H1 (cell line): Measurements from ENCODE around the gene TWNK. TPM values are rescaled to one million over a fixed set of nuclear protein-coding genes. Genes with fewer than 3 reads are reported as not detected.

ENCODE experiments used
- CTCF ChIA-PET: fragments of 300-600 bp; sonication (Branson Sonifier 250); formaldehyde crosslinking; loops from one replicate; lab custom pipeline; 2021; ENCODE audit not compliant: partially characterized antibody; lab: Charles Lee
- POLR2A ChIA-PET: fragments of 300-600 bp; sonication (Branson Sonifier 250); formaldehyde crosslinking; loops from one replicate; lab custom pipeline; 2021; ENCODE audit warnings: inconsistent platforms; ENCODE audit not compliant: partially characterized antibody; lab: Charles Lee
- DNase-seq, 2 experiments: peaks; one replicate each; pipeline versions ENCODE4 v3.0.0 to v3.0.0-alpha.2; 2010 to 2022; ENCODE audit warnings: low spot score in 2 of 2, low read depth in 1 of 2, mixed read lengths in 1 of 2
- FAIRE-seq: peaks from 2 replicates; lab custom pipeline; 2011; peaks lifted over from hg19 to GRCh38; lab: Jason Lieb, UNC
- H2AFZ ChIP-seq: 2 replicates; pipeline ENCODE4 v1.8.1; 2012; ENCODE audit warnings: low read length, inconsistent platforms
- H2AK5ac ChIP-seq: 2 replicates; pipeline ENCODE4 v1.6.1; 2013; ENCODE audit warnings: low read depth, low read length
- H2BK120ac ChIP-seq: replicated peaks from 2 replicates; pipeline ENCODE3; 2013; ENCODE audit warnings: low read depth, low read length, inconsistent platforms
- H2BK12ac ChIP-seq: 2 replicates; pipeline ENCODE4 v1.6.1; 2013; ENCODE audit warnings: low read depth, low read length
- H2BK15ac ChIP-seq: 2 replicates; pipeline ENCODE4 v1.6.1; 2013; ENCODE audit warnings: low read length
- H2BK20ac ChIP-seq: 2 replicates; pipeline ENCODE4 v1.6.1; 2013; ENCODE audit warnings: low read length
- H2BK5ac ChIP-seq: 2 replicates; pipeline ENCODE4 v1.6.1; 2013; ENCODE audit warnings: low read depth, low read length
- H3K14ac ChIP-seq: 2 replicates; pipeline ENCODE4 v1.6.1; 2013; ENCODE audit warnings: inconsistent platforms; ENCODE audit not compliant: insufficient read length
- H3K18ac ChIP-seq: 2 replicates; pipeline ENCODE4 v1.6.1; 2013; ENCODE audit warnings: low read length; ENCODE audit errors: extremely low read depth
- H3K23ac ChIP-seq: 2 replicates; pipeline ENCODE4 v1.6.1; 2013; ENCODE audit warnings: inconsistent platforms; ENCODE audit not compliant: insufficient read length
- H3K23me2 ChIP-seq: 2 replicates; pipeline ENCODE4 v1.6.1; 2013; ENCODE audit warnings: low read depth, low read length
- H3K27ac ChIP-seq: 2 replicates; pipeline ENCODE4 v1.6.1; 2011; ENCODE audit warnings: low read depth, low read length, inconsistent platforms
- H3K27me3 ChIP-seq, 4 experiments: replicated peaks in 1 of 4; 1 replicate in 1 of 4; 2 replicates in 3 of 4; pipeline versions ENCODE4 v1.6.1 to v1.8.1; 2011 to 2013; ENCODE audit warnings: low read length in 3 of 4, mild to moderate bottlenecking in 3 of 4, inconsistent platforms in 2 of 4, mixed read lengths in 2 of 4, moderate library complexity in 1 of 4; ENCODE audit not compliant: control insufficient read depth in 3 of 4, insufficient read depth in 3 of 4; ENCODE audit errors: extremely low read depth in 1 of 4
- H3K36me3 ChIP-seq, 4 experiments: 2 replicates each; pipeline versions ENCODE4 v1.6.1 to v1.8.1; 2011 to 2013; ENCODE audit warnings: mild to moderate bottlenecking in 4 of 4, low read length in 3 of 4, moderate library complexity in 2 of 4, control low read depth in 1 of 4, inconsistent platforms in 1 of 4; ENCODE audit not compliant: insufficient read depth in 4 of 4, control insufficient read depth in 2 of 4
- H3K4ac ChIP-seq: replicated peaks from 2 replicates; pipeline ENCODE3; 2013; ENCODE audit warnings: low read length, low read depth, mixed read lengths, inconsistent platforms; ENCODE audit not compliant: insufficient read length
- H3K4me1 ChIP-seq, 4 experiments: replicated peaks in 1 of 4; 1 replicate in 1 of 4; 2 replicates in 3 of 4; pipeline versions ENCODE4 v1.6.1 to v1.8.1; 2011 to 2013; ENCODE audit warnings: low read length in 3 of 4, inconsistent platforms in 2 of 4, mixed read lengths in 1 of 4; ENCODE audit not compliant: insufficient read depth in 4 of 4, control insufficient read depth in 3 of 4
- H3K4me2 ChIP-seq, 2 experiments: 2 replicates each; pipeline versions ENCODE4 v1.6.1 to v1.8.1; 2011 to 2013; ENCODE audit warnings: low read depth in 2 of 2, low read length in 2 of 2, control low read depth in 1 of 2, inconsistent platforms in 1 of 2, mild to moderate bottlenecking in 1 of 2; ENCODE audit not compliant: insufficient read depth in 1 of 2
- H3K4me3 ChIP-seq, 4 experiments: fragments of 200-600, 300-600 bp in 1 of 4; sonication (generic), shearing (Covaris generic), sonication (Bioruptor Twin) in 1 of 4; 2 replicates each; pipeline versions ENCODE4 v1.5.1 to v1.8.1; 2011 to 2016; ENCODE audit warnings: low read length in 4 of 4, low read depth in 3 of 4, control low read depth in 2 of 4, inconsistent platforms in 2 of 4, mild to moderate bottlenecking in 2 of 4, mixed read lengths in 1 of 4, moderate library complexity in 1 of 4; ENCODE audit not compliant: insufficient read depth in 2 of 4; ENCODE audit errors: extremely low read depth in 1 of 4
- H3K56ac ChIP-seq: replicated peaks from 2 replicates; pipeline ENCODE3; 2013; ENCODE audit warnings: low read depth, mild to moderate bottlenecking, mixed read lengths, low read length, inconsistent platforms; ENCODE audit not compliant: insufficient read length
- H3K79me1 ChIP-seq: 2 replicates; pipeline ENCODE4 v1.6.1; 2013; ENCODE audit warnings: low read depth, low read length, control low read depth
- H3K79me2 ChIP-seq, 2 experiments: 2 replicates each; pipeline versions ENCODE4 v1.6.1 to v1.8.1; 2012 to 2013; ENCODE audit warnings: low read length in 2 of 2, mild to moderate bottlenecking in 2 of 2, inconsistent platforms in 1 of 2; ENCODE audit not compliant: insufficient read depth in 2 of 2, control insufficient read depth in 1 of 2
- H3K9ac ChIP-seq, 4 experiments: replicated peaks in 1 of 4; 1 replicate in 1 of 4; 2 replicates in 3 of 4; pipeline versions ENCODE4 v1.6.1 to v1.8.1; 2011 to 2013; ENCODE audit warnings: low read depth in 3 of 4, low read length in 3 of 4, control low read depth in 2 of 4, mild to moderate bottlenecking in 2 of 4, moderate library complexity in 2 of 4, inconsistent platforms in 1 of 4; ENCODE audit errors: extremely low read depth in 1 of 4
- H3K9me3 ChIP-seq, 2 experiments: 2 replicates each; pipeline versions ENCODE4 v1.6.1 to v1.8.1; 2012 to 2013; ENCODE audit warnings: mild to moderate bottlenecking in 2 of 2, moderate library complexity in 2 of 2, control low read depth in 1 of 2, inconsistent platforms in 1 of 2, low read depth in 1 of 2, low read length in 1 of 2, mixed read lengths in 1 of 2; ENCODE audit not compliant: insufficient read depth in 2 of 2
- H4K20me1 ChIP-seq, 2 experiments: replicated peaks in 1 of 2; 2 replicates each; pipeline versions ENCODE3 to v1.8.1; 2011 to 2013; ENCODE audit warnings: inconsistent platforms in 2 of 2, low read length in 2 of 2, mild to moderate bottlenecking in 1 of 2; ENCODE audit not compliant: insufficient read depth in 2 of 2, control insufficient read depth in 1 of 2
- H4K5ac ChIP-seq: 2 replicates; pipeline ENCODE4 v1.6.1; 2013; ENCODE audit warnings: low read length, low read depth, mixed read lengths, inconsistent platforms; ENCODE audit not compliant: insufficient read length
- H4K8ac ChIP-seq: 2 replicates; pipeline ENCODE4 v1.8.0; 2013; ENCODE audit warnings: mild to moderate bottlenecking, moderate library complexity, low read length, inconsistent platforms; ENCODE audit not compliant: insufficient read depth; ENCODE audit errors: extremely low read depth
- H4K91ac ChIP-seq: replicated peaks from 2 replicates; pipeline ENCODE3; 2013; ENCODE audit warnings: low read length, mixed read lengths, inconsistent platforms; ENCODE audit not compliant: insufficient read length
- JUN ChIP-seq: IDR thresholded peaks from 2 replicates; pipeline ENCODE4 v1.6.1; 2011; ENCODE audit warnings: low read depth, mild to moderate bottlenecking, improper control_type of control experiment, low read length
- KDM4A ChIP-seq: IDR thresholded peaks from one replicate; pipeline ENCODE4 v1.7.1; 2012; ENCODE audit warnings: low read depth, mild to moderate bottlenecking, moderate library complexity, low read length, inconsistent platforms; ENCODE audit not compliant: severe bottlenecking
- NRF1 ChIP-seq: IDR thresholded peaks from 2 replicates; pipeline ENCODE4 v1.6.1; 2011; ENCODE audit warnings: mild to moderate bottlenecking, low read depth, low read length, improper control_type of control experiment
- POLR2A ChIP-seq, 2 experiments: IDR thresholded peaks; 1 replicate in 1 of 2; 2 replicates in 1 of 2; pipeline ENCODE4 v1.6.1; 2011; ENCODE audit warnings: low read depth in 2 of 2, low read length in 2 of 2, mild to moderate bottlenecking in 2 of 2; ENCODE audit errors: control extremely low read depth in 1 of 2
- RNF2 ChIP-seq: fragments of 200-900, 300-1000 bp; sonication (generic); IDR thresholded peaks from 2 replicates; pipeline ENCODE4 v1.7.1; 2016; ENCODE audit warnings: borderline replicate concordance, low read depth, mild to moderate bottlenecking, antibody characterized with exemption, low read length; ENCODE audit not compliant: poor library complexity, severe bottlenecking; ENCODE audit errors: missing control alignments
- SIN3A ChIP-seq, 2 experiments: IDR thresholded peaks in 1 of 2; conservative IDR thresholded peaks in 1 of 2; 2 replicates each; pipeline ENCODE4 v1.6.1; 2011 to 2012; ENCODE audit warnings: low read length in 2 of 2, improper control_type of control experiment in 1 of 2, low read depth in 1 of 2, mild to moderate bottlenecking in 1 of 2
- WGBS, 2 experiments: shearing (Covaris generic) in 1 of 2; methylation state at CpG; one replicate each; pipeline versions ENCODE4 v1.1.6 to v1.1.7; 2013 to 2015; ENCODE audit warnings: low lambda C conversion rate in 2 of 2, mixed read lengths in 2 of 2, inconsistent platforms in 1 of 2, low coverage in 1 of 2, missing lambda C conversion rate in 1 of 2; ENCODE audit not compliant: insufficient replicate concordance in 2 of 2, insufficient coverage in 1 of 2, insufficient read length in 1 of 2; ENCODE audit errors: extremely low coverage in 1 of 2, missing lambda C conversion rate in 1 of 2; 5-methylcytosine and 5-hydroxymethylcytosine counted together
- polyA plus RNA-seq, 7 experiments: library from polyadenylated mRNA; depleted of rRNA in 3 of 7; stranded (reverse) in 5 of 7; unstranded in 2 of 7; fragments of >200 nt in 5 of 7; fragments of 200-250 nt in 2 of 7; gene quantifications; 1 replicate in 5 of 7; 2 replicates in 1 of 7; 4 replicates in 1 of 7; pipeline versions ENCODE4 v1.2.1 to v1.2.3, GENCODE V29; 2011 to 2013; ENCODE audit warnings: missing spikeins in 2 of 7, mixed read lengths in 2 of 7
- total RNA-seq: library from RNA; stranded (reverse); fragmentation: NEBNext Ultra II Directional; extraction: Animal tissue kit (Norgen Biotek cat#: 25700); gene quantifications from 2 replicates; pipeline ENCODE4 v1.2.1, GENCODE V29; 2021

TWNK gene
- total and polyA plus RNA-seq, 2 of the 8 experiments (the other 6 are each of a cell fraction or from before 2014, with no cell fraction given) = 15.4 to 32.5 TPM

- TF ChIP-seq SIN3A (conservative IDR thresholded peaks at IDR 0.05 in 1 of 2, IDR thresholded peaks at IDR 0.05 in 1 of 2; ENCODE audit: low read depth in 1 of 2, low read length in 2 of 2) (no peak), POLR2A (IDR thresholded peaks at IDR 0.05; ENCODE audit: control extremely low read depth in 1 of 2, low read depth in 2 of 2, low read length in 2 of 2) (no peak), JUN (no peak), NRF1 (no peak), KDM4A (peak; percentile 41), RNF2 (no peak)
Measured at GRCh38 chr10:100999742-101000126, 12.4 kb downstream of the TWNK start, which contains the start of gene LZTS2. Gene LZTS2 (plus strand): TSS chr10:100999808. CDS start chr10:101002539, 2,731 bp downstream.

More at GRCh38 chr10:100999742-101000126, 12.4 kb downstream of the TWNK start, which contains the start of gene LZTS2:
- H3K27me3 ChIP-seq = no peaks in the 10 kb centered on the region
- H3K23me2 ChIP-seq = peaks cover 17% of the 10 kb centered on the region
- H3K4me2 ChIP-seq = peak within 1 kb of the TSS; percentile 93 to 99
- CTCF ChIA-PET = interaction anchor here (1.0 to 26.8 kb wide), 5 partner anchors 8 to 56 kb away, joined by 5 to 464 read pairs (median 6); partner anchors contain the start of genes PDZD7 and SFXN3
- H4K8ac ChIP-seq = peak within 1 kb of the TSS; percentile 97
- peak within 1 kb of the TSS; percentile 76 for H2AK5ac ChIP-seq
- peak within 1 kb of the TSS; percentile 98; the same call in 1 of the 2 replicates for H2BK15ac ChIP-seq
- no peaks in the 10 kb centered on the region for H3K9me3 ChIP-seq
- H3K79me2 ChIP-seq = peaks cover 0 to 33% of the 10 kb centered on the region in 2 experiments; a peak in 2 of 4 replicates
- H3K4ac ChIP-seq = peak within 1 kb of the TSS; percentile 99
- no peak within 1 kb of the TSS for H2AFZ ChIP-seq
- H4K91ac ChIP-seq = peak within 1 kb of the TSS; percentile 97
- peaks cover 6% of the 10 kb centered on the region; the same call in 1 of the 2 replicates for H3K79me1 ChIP-seq
- H2BK5ac ChIP-seq = peak within 1 kb of the TSS; percentile 98
- peaks cover 4 to 24% (median 14%) of the 10 kb centered on the region in 4 experiments for H3K4me1 ChIP-seq
- H3K27ac ChIP-seq = peak within 1 kb of the TSS; percentile 84
- H4K5ac ChIP-seq = peak within 1 kb of the TSS; percentile 46
- POLR2A ChIA-PET = interaction anchor here (0.9 to 12.6 kb wide), 6 partner anchors 9 to 33 kb away, joined by 3 to 143 read pairs (median 20); partner anchors contain the start of genes MRPL43, PDZD7, SFXN3 and TWNK
- peak within 1 kb of the TSS; percentile 71 for H3K56ac ChIP-seq
- peaks cover 0 to 10% of the 10 kb centered on the region in 2 experiments for H4K20me1 ChIP-seq
- DNase-seq = peak in 1 of 2 experiments; percentile 61
- H3K14ac ChIP-seq = no peak within 1 kb of the TSS
- WGBS, 2 experiments = 0% methylated on average over 2 of the region's 44 CpGs; no CpG with 5 or more reads in 1 of the 2 experiments
- H2BK20ac ChIP-seq = peak within 1 kb of the TSS; percentile 80; the same call in 1 of the 2 replicates
- peak within 1 kb of the TSS; percentile 80 to 94 (median 88) for H3K9ac ChIP-seq
- H3K18ac ChIP-seq = peak within 1 kb of the TSS; percentile 87
- no peak within 1 kb of the TSS for H3K23ac ChIP-seq
- peak within 1 kb of the TSS; percentile 75 to 90 (median 76) for H3K4me3 ChIP-seq
- H2BK120ac ChIP-seq = peak within 1 kb of the TSS; percentile 7
- peaks cover 2 to 22% (median 13%) of the 10 kb centered on the region in 4 experiments; a peak in 5 of 8 replicates for H3K36me3 ChIP-seq
- H2BK12ac ChIP-seq = peak within 1 kb of the TSS; percentile 98
- FAIRE-seq = no peak
